GM12864 (cell line): ENCODE measurements around the gene ALKBH7.

Source experiments
- DNase-seq: peaks from one replicate; pipeline ENCODE4 v3.0.0-alpha.2; 2011; ENCODE audit warnings: low read depth
- H3K4me3 ChIP-seq: 2 replicates; pipeline ENCODE4 v1.5.1; 2011; ENCODE audit warnings: mild to moderate bottlenecking, low read depth, low read length, control low read depth
- CTCF ChIP-seq: IDR thresholded peaks from 2 replicates; pipeline ENCODE4 v1.5.1; 2011; ENCODE audit warnings: low read depth, mild to moderate bottlenecking, moderate library complexity, low read length, control low read depth, inconsistent platforms; ENCODE audit errors: missing control alignments

ALKBH7 gene

DNA sequence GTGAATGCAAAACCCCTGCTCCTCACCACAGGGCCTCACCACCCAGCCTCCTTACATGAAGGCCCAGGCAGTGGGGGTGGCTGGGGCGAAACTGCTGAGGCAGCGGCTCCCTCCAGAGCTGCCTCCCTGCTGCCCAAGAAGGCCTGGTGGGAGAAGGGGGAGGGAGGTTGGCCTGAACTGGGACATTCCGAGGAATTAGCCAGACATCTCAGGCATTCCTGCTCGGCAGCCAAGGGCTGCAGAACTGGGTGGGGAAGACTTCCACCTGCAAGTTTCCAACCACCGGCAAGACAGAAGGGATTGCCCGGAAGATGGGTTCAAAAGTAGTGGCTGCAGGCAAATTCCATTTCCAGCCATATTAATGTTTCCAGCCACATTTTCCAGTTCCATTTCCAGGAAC is 5.4 kb downstream of the ALKBH7 start:
- TF ChIP-seq CTCF, result no peak
- no peak overlapping the region for H3K4me3 ChIP-seq
- no peak for DNase-seq

DNA sequence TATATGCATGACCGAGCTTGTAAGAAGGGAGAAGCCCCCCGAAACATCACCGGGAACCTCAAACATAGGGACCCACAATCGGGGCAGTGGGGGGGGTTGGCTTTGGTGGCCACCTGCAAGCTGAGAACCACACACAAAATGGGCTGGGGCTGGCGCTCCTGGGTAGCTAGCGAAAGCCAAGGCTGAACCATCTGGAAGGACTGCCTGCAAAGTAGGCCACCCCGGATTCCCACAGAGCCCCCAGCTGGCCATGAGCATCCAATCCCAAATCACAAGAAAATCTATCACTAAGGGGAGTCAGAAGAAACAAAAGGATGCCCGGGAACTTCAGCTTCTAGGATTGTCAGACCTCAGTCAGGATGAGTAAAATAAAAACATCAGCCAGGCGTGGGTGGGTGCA is 5.9 kb downstream of the ALKBH7 start:
- no peak for TF ChIP-seq CTCF
- DNase-seq, result no peak
- H3K4me3 ChIP-seq, result no peak overlapping the region

DNA sequence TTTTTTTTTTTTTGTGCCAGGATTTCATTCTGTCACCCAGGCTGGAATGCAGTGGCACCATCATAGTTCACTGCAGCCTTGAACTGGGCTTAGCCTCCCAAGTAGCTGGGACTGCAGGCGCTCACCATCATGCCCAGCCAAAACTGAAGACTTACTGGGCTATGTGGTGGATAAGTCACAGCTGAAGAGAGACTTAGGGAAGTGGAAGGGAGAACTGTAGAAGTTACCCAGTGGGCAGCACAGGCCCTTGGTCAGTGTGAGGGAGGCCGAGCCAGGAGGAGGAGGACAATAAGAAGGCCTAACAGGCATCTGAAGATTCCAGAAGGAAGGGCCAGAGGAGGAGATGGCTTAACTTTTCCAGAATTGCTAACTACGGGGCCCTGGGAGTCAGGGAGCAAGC is 7.2 kb downstream of the ALKBH7 start:
- H3K4me3 ChIP-seq, result no peak overlapping the region
- no peak for DNase-seq
- no peak for TF ChIP-seq CTCF

- DNase-seq, result no peak
- no peak for TF ChIP-seq CTCF
- no peak overlapping the region for H3K4me3 ChIP-seq
Measured at GRCh38 chr19:6381030-6381750, 8.6 kb downstream of the ALKBH7 start.

- no peak for TF ChIP-seq CTCF
- no peak overlapping the region for H3K4me3 ChIP-seq
- DNase-seq, result no peak
Measured at GRCh38 chr19:6383188-6383587, 10.6 kb downstream of the ALKBH7 start.

DNA sequence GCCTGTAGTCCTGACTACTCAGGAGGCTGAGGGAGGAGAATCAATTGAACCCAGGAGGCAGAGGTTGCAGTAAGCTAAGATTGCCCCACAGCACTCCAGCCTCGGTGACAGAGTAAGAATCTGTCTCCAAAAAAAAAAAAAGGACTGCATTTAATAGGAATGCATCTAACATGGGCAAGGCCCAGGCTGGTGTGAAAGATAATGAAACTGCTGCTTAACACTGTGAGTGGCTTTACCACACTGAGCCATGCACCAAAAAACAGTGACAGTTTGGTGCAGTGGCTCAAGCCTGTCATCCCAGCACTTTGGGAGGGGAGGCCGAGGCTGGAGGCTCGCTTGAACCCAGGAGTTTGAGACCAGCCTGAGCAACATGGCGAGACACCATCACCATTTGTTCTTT is 11.8 kb downstream of the ALKBH7 start:
- DNase-seq, result no peak
- no peak overlapping the region for H3K4me3 ChIP-seq
- no peak for TF ChIP-seq CTCF

DNA sequence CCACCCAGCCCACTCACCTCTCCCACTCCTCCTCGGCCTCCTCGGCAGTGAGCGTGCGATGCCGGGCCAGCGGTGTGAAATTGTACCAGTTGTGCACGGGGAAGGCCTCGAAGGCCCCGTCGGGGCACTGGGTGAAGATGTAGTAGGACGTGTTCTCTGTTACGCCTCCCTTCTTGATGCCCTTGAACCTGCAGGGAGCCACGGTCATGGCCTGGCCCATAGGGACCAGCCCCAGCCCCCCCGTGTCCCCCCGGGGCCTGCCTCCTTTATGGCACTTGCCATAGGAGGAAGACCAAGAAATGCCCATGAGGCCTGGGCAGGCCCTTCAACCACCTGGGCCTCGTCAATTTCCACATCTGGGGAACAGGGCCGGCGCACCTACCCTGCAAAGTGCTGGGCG is 14.8 kb downstream of the ALKBH7 start:
- no peak for DNase-seq
- no peak for TF ChIP-seq CTCF
- H3K4me3 ChIP-seq, result no peak overlapping the region
